ENCODE results near the gene HMCN2.

The HMCN2 gene

DNA sequence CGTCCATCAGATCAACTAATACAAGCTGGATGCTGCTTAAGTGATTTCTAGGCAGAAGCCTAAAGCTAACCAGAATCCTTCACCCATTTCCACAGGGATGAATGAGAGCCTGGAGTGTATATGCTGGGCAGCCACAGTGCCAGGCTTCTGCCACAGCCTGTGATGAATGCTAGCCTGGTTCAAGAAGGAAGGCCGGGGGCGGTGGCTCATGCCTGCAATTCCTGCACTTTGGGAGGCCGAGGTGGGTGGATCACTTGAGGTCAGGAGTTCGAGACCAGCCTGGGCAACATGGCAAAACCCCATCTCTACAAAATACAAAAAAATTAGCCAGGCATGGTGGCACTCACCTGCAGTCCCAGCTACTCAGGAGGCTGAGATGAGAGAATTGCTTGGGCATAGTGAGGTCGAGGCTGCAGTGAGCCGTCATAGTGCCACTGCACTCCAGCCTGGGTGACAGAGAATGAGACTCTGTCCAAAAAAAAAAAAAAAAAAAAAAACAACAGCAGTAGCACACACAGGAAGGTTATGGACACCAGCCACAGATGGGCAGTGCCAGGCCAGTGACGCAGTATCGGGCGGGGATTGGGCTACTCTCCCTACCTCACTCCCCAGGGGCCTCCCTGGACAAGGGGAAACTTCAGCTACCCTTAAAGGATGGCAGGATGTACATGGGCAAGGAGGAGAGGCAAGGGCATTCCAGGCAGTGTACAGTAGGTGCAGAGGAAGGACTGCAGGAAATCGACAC is 23.1 kb upstream of the HMCN2 start:
- no peak overlapping the region for H3K4me3 ChIP-seq (ENCODE audit: low read length)
- no peak overlapping the region for H3K27ac ChIP-seq (ENCODE audit: low read length)
- peaks cover 6% of the 10 kb centered on the region; the same call in 1 of the 2 replicates for H3K4me1 ChIP-seq (ENCODE audit: low read length)
- no peak overlapping the region; the same call in 1 of the 2 replicates for H2AFZ ChIP-seq (ENCODE audit: low read length)
- H3K27me3 ChIP-seq (replicated peaks; ENCODE audit: insufficient read depth, low read length), result peaks cover 57% of the 10 kb centered on the region
- H3K9me3 ChIP-seq (replicated peaks; ENCODE audit: insufficient read depth, low read length), result no peaks in the 10 kb centered on the region
- no peak overlapping the region for H3K4me2 ChIP-seq (ENCODE audit: low read depth, low read length)
- TF ChIP-seq, protein P1, sequence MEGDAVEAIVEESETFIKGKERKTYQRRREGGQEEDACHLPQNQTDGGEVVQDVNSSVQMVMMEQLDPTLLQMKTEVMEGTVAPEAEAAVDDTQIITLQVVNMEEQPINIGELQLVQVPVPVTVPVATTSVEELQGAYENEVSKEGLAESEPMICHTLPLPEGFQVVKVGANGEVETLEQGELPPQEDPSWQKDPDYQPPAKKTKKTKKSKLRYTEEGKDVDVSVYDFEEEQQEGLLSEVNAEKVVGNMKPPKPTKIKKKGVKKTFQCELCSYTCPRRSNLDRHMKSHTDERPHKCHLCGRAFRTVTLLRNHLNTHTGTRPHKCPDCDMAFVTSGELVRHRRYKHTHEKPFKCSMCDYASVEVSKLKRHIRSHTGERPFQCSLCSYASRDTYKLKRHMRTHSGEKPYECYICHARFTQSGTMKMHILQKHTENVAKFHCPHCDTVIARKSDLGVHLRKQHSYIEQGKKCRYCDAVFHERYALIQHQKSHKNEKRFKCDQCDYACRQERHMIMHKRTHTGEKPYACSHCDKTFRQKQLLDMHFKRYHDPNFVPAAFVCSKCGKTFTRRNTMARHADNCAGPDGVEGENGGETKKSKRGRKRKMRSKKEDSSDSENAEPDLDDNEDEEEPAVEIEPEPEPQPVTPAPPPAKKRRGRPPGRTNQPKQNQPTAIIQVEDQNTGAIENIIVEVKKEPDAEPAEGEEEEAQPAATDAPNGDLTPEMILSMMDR (IDR thresholded peaks at IDR 0.05; ENCODE audit: low read length), result no peak
- TF ChIP-seq EZH2phosphoT487 (IDR thresholded peaks at IDR 0.05; ENCODE audit: low read length), result no peak
- no peak for TF ChIP-seq EZH2 (optimal IDR thresholded peaks at IDR 0.05; ENCODE audit: low read depth, low read length)
- H3F3A ChIP-seq (ENCODE audit: insufficient read depth, low read length), result 0 out of 2 replicates have a peak, but pooled peaks cover 4% of the 10 kb centered on the region
- no peaks in the 10 kb centered on the region for H3K36me3 ChIP-seq (replicated peaks; ENCODE audit: insufficient read depth, low read length)
- no peaks in the 10 kb centered on the region for H4K20me1 ChIP-seq (ENCODE audit: insufficient read depth, low read length)
- H3K9me2 ChIP-seq (replicated peaks; ENCODE audit: insufficient read depth, low read length), result no peaks in the 10 kb centered on the region
- H3K79me2 ChIP-seq (ENCODE audit: low read length), result no peaks in the 10 kb centered on the region
- DNase-seq, result no peak
- H3K9ac ChIP-seq (ENCODE audit: low read length), result no peak overlapping the region

DNA sequence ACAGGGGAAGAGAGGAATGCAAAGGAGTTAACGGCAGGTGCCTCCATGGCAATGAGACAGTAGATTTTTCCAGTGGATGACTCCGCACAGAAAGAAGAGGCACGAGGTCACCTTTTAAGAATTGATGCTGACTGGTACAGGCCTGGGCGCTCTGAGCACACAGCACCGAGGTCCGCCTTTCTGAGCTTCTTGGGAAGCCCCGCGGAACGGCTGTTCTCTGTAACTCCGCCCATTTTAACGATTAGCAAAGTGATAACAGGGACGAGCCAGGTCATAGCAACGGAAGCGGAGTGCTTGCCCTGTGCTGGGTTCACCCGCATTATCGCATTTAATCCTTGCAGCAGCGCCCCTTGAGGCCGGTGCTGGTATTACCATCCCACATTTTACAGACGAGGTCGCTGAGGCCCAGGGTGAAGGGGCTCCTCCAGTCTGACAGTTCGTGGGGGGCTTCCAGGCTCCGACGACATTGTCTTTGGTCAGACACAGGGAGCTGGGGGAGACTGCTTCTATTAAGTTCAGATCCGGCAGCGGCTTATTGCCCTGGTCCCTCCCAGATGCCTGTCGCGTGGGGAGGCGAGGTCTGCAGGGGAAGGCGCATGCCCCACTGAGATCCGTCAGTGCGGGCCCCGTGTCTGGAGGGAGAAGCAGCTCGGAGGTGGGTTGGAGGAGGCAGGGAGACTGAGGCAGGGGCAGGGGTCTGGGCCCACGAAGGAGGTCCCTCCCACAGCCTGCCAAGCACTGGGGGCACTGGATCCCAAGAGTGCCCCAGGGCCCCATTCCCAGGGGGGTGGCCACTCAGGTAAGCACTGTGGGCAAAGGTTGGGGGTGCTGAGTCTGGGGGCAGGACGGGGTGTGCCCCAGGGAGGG is 22.3 kb upstream of the HMCN2 start:
- Histone ChIP-seq H3K4me2 (ENCODE audit: low read depth, low read length) (peak overlapping the region; percentile 36; the same call in 1 of the 2 replicates), H3K9me2 (replicated peaks; ENCODE audit: insufficient read depth, low read length) (no peaks in the 10 kb centered on the region), H3K9ac (ENCODE audit: low read length) (no peak overlapping the region), H3K4me1 (ENCODE audit: low read length) (peaks cover 6% of the 10 kb centered on the region; the same call in 1 of the 2 replicates), H3F3A (ENCODE audit: insufficient read depth, low read length) (0 out of 2 replicates have a peak, but pooled peaks cover 4% of the 10 kb centered on the region), H3K4me3 (ENCODE audit: low read length) (no peak overlapping the region), H3K36me3 (replicated peaks; ENCODE audit: insufficient read depth, low read length) (no peaks in the 10 kb centered on the region), H4K20me1 (ENCODE audit: insufficient read depth, low read length) (no peaks in the 10 kb centered on the region), H3K27ac (ENCODE audit: low read length) (no peak overlapping the region), H3K79me2 (ENCODE audit: low read length) (no peaks in the 10 kb centered on the region), H3K27me3 (replicated peaks; ENCODE audit: insufficient read depth, low read length) (peaks cover 58% of the 10 kb centered on the region), H3K9me3 (replicated peaks; ENCODE audit: insufficient read depth, low read length) (no peaks in the 10 kb centered on the region), H2AFZ (ENCODE audit: low read length) (no peak overlapping the region; the same call in 1 of the 2 replicates)
- TF ChIP-seq EZH2phosphoT487 (IDR thresholded peaks at IDR 0.05; ENCODE audit: low read length) (no peak), EZH2 (optimal IDR thresholded peaks at IDR 0.05; ENCODE audit: low read depth, low read length) (no peak)
- TF ChIP-seq, protein P1 (IDR thresholded peaks at IDR 0.05; ENCODE audit: low read length), result peak; percentile 84
- DNase-seq, result peak; percentile 48

DNA sequence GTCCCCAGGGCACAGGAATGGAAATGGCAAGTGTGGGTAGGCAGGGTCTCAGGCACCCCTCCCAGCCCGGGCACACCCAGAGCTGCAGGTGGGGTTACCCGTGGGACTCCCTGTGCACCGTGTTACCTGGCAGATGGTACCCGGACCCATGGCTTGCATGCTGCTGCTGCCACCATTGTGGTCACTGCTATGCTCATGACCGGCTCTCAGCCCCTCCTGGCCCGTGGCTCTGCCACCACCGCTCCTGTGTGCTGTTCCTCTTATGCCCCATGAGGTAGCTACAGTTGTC is 21.7 kb upstream of the HMCN2 start:
- no peaks in the 10 kb centered on the region for H3K9me3 ChIP-seq (replicated peaks; ENCODE audit: insufficient read depth, low read length)
- TF ChIP-seq, protein P1 (IDR thresholded peaks at IDR 0.05; ENCODE audit: low read length), result no peak
- TF ChIP-seq EZH2phosphoT487 (IDR thresholded peaks at IDR 0.05; ENCODE audit: low read length) (no peak), EZH2 (optimal IDR thresholded peaks at IDR 0.05; ENCODE audit: low read depth, low read length) (no peak)
- no peak overlapping the region for H3K4me3 ChIP-seq (ENCODE audit: low read length)
- no peaks in the 10 kb centered on the region for H3K9me2 ChIP-seq (replicated peaks; ENCODE audit: insufficient read depth, low read length)
- H3K4me2 ChIP-seq (ENCODE audit: low read depth, low read length), result no peak overlapping the region
- H3K36me3 ChIP-seq (replicated peaks; ENCODE audit: insufficient read depth, low read length), result no peaks in the 10 kb centered on the region
- no peaks in the 10 kb centered on the region for H3K79me2 ChIP-seq (ENCODE audit: low read length)
- no peak for DNase-seq
- H3F3A ChIP-seq (ENCODE audit: insufficient read depth, low read length), result 0 out of 2 replicates have a peak, but pooled peaks cover 4% of the 10 kb centered on the region
- peaks cover 6% of the 10 kb centered on the region; the same call in 1 of the 2 replicates for H3K4me1 ChIP-seq (ENCODE audit: low read length)
- no peaks in the 10 kb centered on the region for H4K20me1 ChIP-seq (ENCODE audit: insufficient read depth, low read length)
- peaks cover 59% of the 10 kb centered on the region for H3K27me3 ChIP-seq (replicated peaks; ENCODE audit: insufficient read depth, low read length)
- H3K9ac ChIP-seq (ENCODE audit: low read length), result no peak overlapping the region
- no peak overlapping the region for H3K27ac ChIP-seq (ENCODE audit: low read length)
- no peak overlapping the region for H2AFZ ChIP-seq (ENCODE audit: low read length)
